ENCODE measurements around the gene CDK14.

- TF ChIP-seq, protein P1, sequence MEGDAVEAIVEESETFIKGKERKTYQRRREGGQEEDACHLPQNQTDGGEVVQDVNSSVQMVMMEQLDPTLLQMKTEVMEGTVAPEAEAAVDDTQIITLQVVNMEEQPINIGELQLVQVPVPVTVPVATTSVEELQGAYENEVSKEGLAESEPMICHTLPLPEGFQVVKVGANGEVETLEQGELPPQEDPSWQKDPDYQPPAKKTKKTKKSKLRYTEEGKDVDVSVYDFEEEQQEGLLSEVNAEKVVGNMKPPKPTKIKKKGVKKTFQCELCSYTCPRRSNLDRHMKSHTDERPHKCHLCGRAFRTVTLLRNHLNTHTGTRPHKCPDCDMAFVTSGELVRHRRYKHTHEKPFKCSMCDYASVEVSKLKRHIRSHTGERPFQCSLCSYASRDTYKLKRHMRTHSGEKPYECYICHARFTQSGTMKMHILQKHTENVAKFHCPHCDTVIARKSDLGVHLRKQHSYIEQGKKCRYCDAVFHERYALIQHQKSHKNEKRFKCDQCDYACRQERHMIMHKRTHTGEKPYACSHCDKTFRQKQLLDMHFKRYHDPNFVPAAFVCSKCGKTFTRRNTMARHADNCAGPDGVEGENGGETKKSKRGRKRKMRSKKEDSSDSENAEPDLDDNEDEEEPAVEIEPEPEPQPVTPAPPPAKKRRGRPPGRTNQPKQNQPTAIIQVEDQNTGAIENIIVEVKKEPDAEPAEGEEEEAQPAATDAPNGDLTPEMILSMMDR (conservative IDR thresholded peaks at IDR 0.05; ENCODE audit: low read length) = no peak
- no peak for TF ChIP-seq EZH2phosphoT487 (IDR thresholded peaks at IDR 0.05; ENCODE audit: borderline replicate concordance)
Measured at GRCh38 chr7:90574146-90574819, 21.8 kb upstream of the CDK14 start.

Data from Loucy (cell line).